SU-DHL-6 (cell line): Measurements from ENCODE around the gene ZC2HC1B.

Experiments used
- H2AFZ ChIP-seq: fragments of 200-600 bp; sonication (generic); 2 replicates; pipeline ENCODE4 v1.6.1; 2014; ENCODE audit warnings: low read depth, mild to moderate bottlenecking, moderate library complexity, mixed read lengths, antibody characterized with exemption, low read length; ENCODE audit not compliant: severe bottlenecking
- H3F3A ChIP-seq: fragments of 200-600 bp; shearing (Covaris generic); 2 replicates; pipeline ENCODE4 v1.6.0; 2016; ENCODE audit warnings: antibody characterized with exemption, mild to moderate bottlenecking; ENCODE audit not compliant: insufficient read depth
- H3K27ac ChIP-seq: fragments of 200-600 bp; sonication (generic); 2 replicates; pipeline ENCODE4 v1.5.1; 2016; ENCODE audit warnings: low read depth, mild to moderate bottlenecking, low read length, moderate library complexity, mixed read lengths
- H3K27me3 ChIP-seq: fragments of 200-600 bp; sonication (generic), shearing (Covaris generic); 2 replicates; pipeline ENCODE4 v1.6.0; 2014; ENCODE audit warnings: mild to moderate bottlenecking, low read length
- H3K36me3 ChIP-seq: fragments of 200-600 bp; sonication (generic); 2 replicates; pipeline ENCODE4 v1.6.1; 2014; ENCODE audit warnings: mild to moderate bottlenecking, low read length, mixed read lengths
- H3K4me2 ChIP-seq: fragments of 300-600, 200-600 bp; shearing (Covaris generic), sonication (generic); 2 replicates; pipeline ENCODE4 v1.6.0; 2014; ENCODE audit warnings: low read length, low read depth, mild to moderate bottlenecking; ENCODE audit not compliant: poor library complexity, severe bottlenecking
- H3K4me3 ChIP-seq: fragments of 200-600 bp; sonication (generic); 2 replicates; pipeline ENCODE4 v1.5.1; 2014; ENCODE audit warnings: antibody characterized with exemption, low read length, mild to moderate bottlenecking, mixed read lengths; ENCODE audit not compliant: insufficient read depth, poor library complexity, severe bottlenecking
- H3K79me2 ChIP-seq: fragments of 200-600 bp; sonication (generic); 2 replicates; pipeline ENCODE4 v1.6.1; 2014; ENCODE audit warnings: mild to moderate bottlenecking, low read length, moderate library complexity; ENCODE audit not compliant: insufficient read depth
- H3K9ac ChIP-seq: fragments of 200-600 bp; sonication (generic); 2 replicates; pipeline ENCODE4 v1.7.0; 2014; ENCODE audit warnings: mild to moderate bottlenecking, low read length
- H3K9me2 ChIP-seq: fragments of 200-600 bp; sonication (generic); replicated peaks from 2 replicates; pipeline ENCODE4 v1.6.1; 2014; ENCODE audit warnings: low read length; ENCODE audit not compliant: insufficient read depth
- H3K9me3 ChIP-seq: fragments of 200-600 bp; sonication (generic); 2 replicates; pipeline ENCODE4 v1.6.1; 2014; ENCODE audit warnings: low read length, mixed read lengths; ENCODE audit not compliant: insufficient read depth
- H4K20me1 ChIP-seq: fragments of 200-600 bp; sonication (generic); 2 replicates; pipeline ENCODE4 v1.6.1; 2014; ENCODE audit warnings: low read depth, mild to moderate bottlenecking, antibody characterized with exemption, low read length, moderate library complexity, mixed read lengths
- CTCF ChIP-seq: fragments of 200-600 bp; sonication (generic); IDR thresholded peaks from one replicate; pipeline ENCODE4 v1.5.1; 2017; ENCODE audit warnings: antibody characterized with exemption, mild to moderate bottlenecking, low read length, moderate library complexity; ENCODE audit not compliant: insufficient read depth, poor library complexity, severe bottlenecking
- EZH2phosphoT487 ChIP-seq: fragments of 200-600 bp; sonication (generic), shearing (Covaris generic); conservative IDR thresholded peaks from 2 replicates; pipeline ENCODE4 v1.6.1; 2018; ENCODE audit warnings: mild to moderate bottlenecking, antibody characterized with exemption, low read length, moderate library complexity, mixed read lengths

ZC2HC1B gene

GRCh38 chr6:143971482-143972205 lies 107.4 kb downstream of the ZC2HC1B start:
- H3K36me3 ChIP-seq: no peaks in the 10 kb centered on the region

GRCh38 chr6:143973097-143973966 lies 109.1 kb downstream of the ZC2HC1B start:
- no peak for TF ChIP-seq CTCF
- no peak for TF ChIP-seq EZH2phosphoT487
- no peak overlapping the region for H3K27ac ChIP-seq
- no peaks in the 10 kb centered on the region for H3K27me3 ChIP-seq
- no peak overlapping the region for H3K9ac ChIP-seq
- H3K9me3 ChIP-seq: no peaks in the 10 kb centered on the region
- H3F3A ChIP-seq: no peaks in the 10 kb centered on the region
- no peaks in the 10 kb centered on the region for H4K20me1 ChIP-seq
- H3K9me2 ChIP-seq: no peaks in the 10 kb centered on the region
- H3K4me2 ChIP-seq: no peak overlapping the region
- H2AFZ ChIP-seq: no peak overlapping the region
- H3K36me3 ChIP-seq: no peaks in the 10 kb centered on the region
- no peaks in the 10 kb centered on the region for H3K79me2 ChIP-seq
- H3K4me3 ChIP-seq: no peak overlapping the region

More at GRCh38 chr6:143971482-143972205, 107.4 kb downstream of the ZC2HC1B start:
- TF ChIP-seq EZH2phosphoT487 (no peak), CTCF (no peak)
- Histone ChIP-seq H2AFZ (no peak overlapping the region), H3F3A (no peaks in the 10 kb centered on the region), H3K4me2 (no peak overlapping the region), H3K79me2 (no peaks in the 10 kb centered on the region), H4K20me1 (no peaks in the 10 kb centered on the region), H3K27ac (no peak overlapping the region), H3K9me3 (no peaks in the 10 kb centered on the region), H3K9ac (no peak overlapping the region), H3K9me2 (no peaks in the 10 kb centered on the region), H3K27me3 (no peaks in the 10 kb centered on the region), H3K4me3 (no peak overlapping the region)

- no peaks in the 10 kb centered on the region for H3K79me2 ChIP-seq
- no peak overlapping the region for H3K4me2 ChIP-seq
- TF ChIP-seq CTCF: no peak
- no peaks in the 10 kb centered on the region for H3K9me3 ChIP-seq
- H3K9ac ChIP-seq: no peak overlapping the region
- no peak overlapping the region for H3K27ac ChIP-seq
- H3K27me3 ChIP-seq: no peaks in the 10 kb centered on the region
- no peaks in the 10 kb centered on the region for H3K36me3 ChIP-seq
- H3K4me3 ChIP-seq: no peak overlapping the region
- H4K20me1 ChIP-seq: no peaks in the 10 kb centered on the region
- no peaks in the 10 kb centered on the region for H3K9me2 ChIP-seq
- H2AFZ ChIP-seq: no peak overlapping the region
- no peaks in the 10 kb centered on the region for H3F3A ChIP-seq
Measured at GRCh38 chr6:143974089-143974488, 109.8 kb downstream of the ZC2HC1B start.
